ENCODE data around the gene IMP4.

The IMP4 gene

GRCh38 chr2:130387071-130387400, 44.3 kb downstream of the IMP4 start:
- no peak for TF ChIP-seq GATA2 (IDR thresholded peaks at IDR 0.05; ENCODE audit: low read depth, low read length)
- no peak for TF ChIP-seq GATA3 (IDR thresholded peaks at IDR 0.05; ENCODE audit: low read depth, low read length)

GRCh38 chr2:130387804-130388203, 45.1 kb downstream of the IMP4 start:
- TF ChIP-seq GATA3 (IDR thresholded peaks at IDR 0.05; ENCODE audit: low read depth, low read length) (no peak), GATA2 (IDR thresholded peaks at IDR 0.05; ENCODE audit: low read depth, low read length) (no peak)

GRCh38 chr2:130388221-130388907, 45.7 kb downstream of the IMP4 start:
- TF ChIP-seq GATA2 (IDR thresholded peaks at IDR 0.05; ENCODE audit: low read depth, low read length) (no peak), GATA3 (IDR thresholded peaks at IDR 0.05; ENCODE audit: low read depth, low read length) (no peak)

GRCh38 chr2:130389358-130389757, 46.7 kb downstream of the IMP4 start:
- TF ChIP-seq GATA2 (IDR thresholded peaks at IDR 0.05; ENCODE audit: low read depth, low read length) = no peak
- TF ChIP-seq GATA3 (IDR thresholded peaks at IDR 0.05; ENCODE audit: low read depth, low read length) = no peak

GRCh38 chr2:130389783-130390182, 47.1 kb downstream of the IMP4 start:
- TF ChIP-seq GATA2 (IDR thresholded peaks at IDR 0.05; ENCODE audit: low read depth, low read length) = no peak
- no peak for TF ChIP-seq GATA3 (IDR thresholded peaks at IDR 0.05; ENCODE audit: low read depth, low read length)

- no peak for TF ChIP-seq GATA3 (IDR thresholded peaks at IDR 0.05; ENCODE audit: low read depth, low read length)
- no peak for TF ChIP-seq GATA2 (IDR thresholded peaks at IDR 0.05; ENCODE audit: low read depth, low read length)
These were observed 47.9 kb downstream of the IMP4 start for GRCh38 chr2:130390460-130391057.

- TF ChIP-seq GATA2 (IDR thresholded peaks at IDR 0.05; ENCODE audit: low read depth, low read length) (no peak; the same call in 1 of the 2 replicates), GATA3 (IDR thresholded peaks at IDR 0.05; ENCODE audit: low read depth, low read length) (no peak)
These were observed 48.6 kb downstream of the IMP4 start for GRCh38 chr2:130391058-130391871.

- TF ChIP-seq GATA3 (IDR thresholded peaks at IDR 0.05; ENCODE audit: low read depth, low read length) (no peak), GATA2 (IDR thresholded peaks at IDR 0.05; ENCODE audit: low read depth, low read length) (no peak)
These were observed 49.4 kb downstream of the IMP4 start for GRCh38 chr2:130391872-130392670.

- no peak for TF ChIP-seq GATA2 (IDR thresholded peaks at IDR 0.05; ENCODE audit: low read depth, low read length)
- no peak for TF ChIP-seq GATA3 (IDR thresholded peaks at IDR 0.05; ENCODE audit: low read depth, low read length)
These were observed 50.7 kb downstream of the IMP4 start for GRCh38 chr2:130393318-130393910.
